Activated CD4-positive, CD25-positive, alpha-beta regulatory T cell (primary cell): ENCODE data around the gene ATXN3.

ENCODE experiments used
- DNase-seq, 4 experiments: peaks; one replicate each; lab custom pipeline; 2025; lab: John Stamatoyannopoulos, UW

Gene ATXN3

GRCh38 chr14:92106143-92106926, at the start of gene ATXN3:
ATXN3 (minus strand) TSS chr14:92106582; CDS start chr14:92106552, 30 bp downstream.
- peak; percentile 87 to 94 (median 91) for DNase-seq

GRCh38 chr14:92154283-92154942, 48.0 kb upstream of the ATXN3 start:
- no peak for DNase-seq

GRCh38 chr14:92153581-92153980, 47.2 kb upstream of the ATXN3 start:
- DNase-seq: no peak

- no peak for DNase-seq
Observed at GRCh38 chr14:92144708-92145107, 38.3 kb upstream of the ATXN3 start.

GRCh38 chr14:92143962-92144361, 37.6 kb upstream of the ATXN3 start:
- no peak for DNase-seq

- DNase-seq: no peak
Observed at GRCh38 chr14:92143309-92143708, 36.9 kb upstream of the ATXN3 start.

- no peak for DNase-seq
Observed at GRCh38 chr14:92135269-92135668, 28.9 kb upstream of the ATXN3 start.

GRCh38 chr14:92134456-92134855, 28.1 kb upstream of the ATXN3 start:
- DNase-seq: no peak

GRCh38 chr14:92122761-92123160, 16.4 kb upstream of the ATXN3 start:
- DNase-seq: no peak

GRCh38 chr14:92122351-92122677, 15.9 kb upstream of the ATXN3 start:
- no peak for DNase-seq

- DNase-seq: peak; percentile 74 to 82 (median 76)
Observed at GRCh38 chr14:92121670-92122350, 15.4 kb upstream of the ATXN3 start, which contains the start of the genes CPSF2 and NDUFB1. CPSF2 (plus strand) TSS chr14:92121969; CDS start chr14:92130985, 9,016 bp downstream. NDUFB1 (minus strand) TSS chr14:92121706; CDS start chr14:92117637, 4,069 bp downstream.

- no peak for DNase-seq
Observed at GRCh38 chr14:92121207-92121669, 14.9 kb upstream of the ATXN3 start.

GRCh38 chr14:92109490-92109889, 3.1 kb upstream of the ATXN3 start:
- DNase-seq: no peak

GRCh38 chr14:92108345-92109254, 2.2 kb upstream of the ATXN3 start:
- peak in 1 of 4 experiments; percentile 11 for DNase-seq

- no peak for DNase-seq
Observed at GRCh38 chr14:92105893-92106142, 564 bp downstream of the ATXN3 start.

- DNase-seq: no peak
Observed at GRCh38 chr14:92105073-92105892, 1.1 kb downstream of the ATXN3 start.

GRCh38 chr14:92103363-92103989, 2.9 kb downstream of the ATXN3 start:
- DNase-seq: no peak

- no peak for DNase-seq
Observed at GRCh38 chr14:92099802-92100201, 6.6 kb downstream of the ATXN3 start.

- DNase-seq: no peak
Observed at GRCh38 chr14:92093320-92093719, 13.1 kb downstream of the ATXN3 start.

GRCh38 chr14:92088494-92088893, 17.9 kb downstream of the ATXN3 start:
- no peak for DNase-seq

GRCh38 chr14:92074555-92074954, 31.8 kb downstream of the ATXN3 start:
- DNase-seq: no peak
